ENCODE measurements around the gene METTL25. TPM values are rescaled to one million over a fixed set of nuclear protein-coding genes. Genes with fewer than 3 reads are reported as not detected.

Gene METTL25
- total RNA-seq, 1 donor from 2014 or later, result 14.3 TPM

DNA sequence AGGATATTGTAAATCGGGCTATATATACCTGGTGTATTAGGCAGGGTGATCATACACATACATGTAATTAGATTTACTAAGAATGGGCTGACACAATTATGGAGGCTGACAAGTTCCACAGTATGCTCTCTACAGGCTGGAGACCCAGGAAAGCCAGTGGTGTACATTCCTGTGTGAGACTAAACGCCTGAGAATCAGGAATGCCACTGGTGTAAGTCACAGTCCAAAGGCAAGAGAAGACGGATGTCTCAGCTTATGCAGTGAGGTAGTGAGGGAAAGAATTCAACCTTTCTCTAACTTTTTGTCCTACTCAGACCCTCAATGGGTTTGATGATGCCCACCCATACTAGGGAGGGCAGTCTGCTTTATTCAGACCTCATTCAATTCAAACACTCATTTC is 57.1 kb downstream of the METTL25 start:
- H3K4me1 Mint-ChIP-seq (ENCODE audit: unreplicated experiment), result no peaks in the 10 kb centered on the region
- no peak for DNase-seq (ENCODE audit: extremely low spot score, unreplicated experiment)
- H3K27ac Mint-ChIP-seq, result no peak overlapping the region
- TF ChIP-seq, protein P1, sequence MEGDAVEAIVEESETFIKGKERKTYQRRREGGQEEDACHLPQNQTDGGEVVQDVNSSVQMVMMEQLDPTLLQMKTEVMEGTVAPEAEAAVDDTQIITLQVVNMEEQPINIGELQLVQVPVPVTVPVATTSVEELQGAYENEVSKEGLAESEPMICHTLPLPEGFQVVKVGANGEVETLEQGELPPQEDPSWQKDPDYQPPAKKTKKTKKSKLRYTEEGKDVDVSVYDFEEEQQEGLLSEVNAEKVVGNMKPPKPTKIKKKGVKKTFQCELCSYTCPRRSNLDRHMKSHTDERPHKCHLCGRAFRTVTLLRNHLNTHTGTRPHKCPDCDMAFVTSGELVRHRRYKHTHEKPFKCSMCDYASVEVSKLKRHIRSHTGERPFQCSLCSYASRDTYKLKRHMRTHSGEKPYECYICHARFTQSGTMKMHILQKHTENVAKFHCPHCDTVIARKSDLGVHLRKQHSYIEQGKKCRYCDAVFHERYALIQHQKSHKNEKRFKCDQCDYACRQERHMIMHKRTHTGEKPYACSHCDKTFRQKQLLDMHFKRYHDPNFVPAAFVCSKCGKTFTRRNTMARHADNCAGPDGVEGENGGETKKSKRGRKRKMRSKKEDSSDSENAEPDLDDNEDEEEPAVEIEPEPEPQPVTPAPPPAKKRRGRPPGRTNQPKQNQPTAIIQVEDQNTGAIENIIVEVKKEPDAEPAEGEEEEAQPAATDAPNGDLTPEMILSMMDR (conservative IDR thresholded peaks at IDR 0.05), result no peak
- H3K27me3 Mint-ChIP-seq, result no peaks in the 10 kb centered on the region
- peaks cover 7% of the 10 kb centered on the region for H3K9me3 Mint-ChIP-seq
- H3K36me3 Mint-ChIP-seq, result no peaks in the 10 kb centered on the region
- H3K4me3 Mint-ChIP-seq, result no peak overlapping the region

GRCh38 chr12:82425241-82425640 is 66.9 kb downstream of the METTL25 start:
- Mint-ChIP-seq H3K9me3 (peaks cover 4% of the 10 kb centered on the region), H3K27me3 (no peaks in the 10 kb centered on the region), H3K36me3 (no peaks in the 10 kb centered on the region), H3K4me3 (no peak overlapping the region), H3K4me1 (ENCODE audit: unreplicated experiment) (peaks cover 5% of the 10 kb centered on the region), H3K27ac (no peak overlapping the region)
- TF ChIP-seq, protein P1 (conservative IDR thresholded peaks at IDR 0.05), result no peak
- no peak for DNase-seq (ENCODE audit: extremely low spot score, unreplicated experiment)

DNA sequence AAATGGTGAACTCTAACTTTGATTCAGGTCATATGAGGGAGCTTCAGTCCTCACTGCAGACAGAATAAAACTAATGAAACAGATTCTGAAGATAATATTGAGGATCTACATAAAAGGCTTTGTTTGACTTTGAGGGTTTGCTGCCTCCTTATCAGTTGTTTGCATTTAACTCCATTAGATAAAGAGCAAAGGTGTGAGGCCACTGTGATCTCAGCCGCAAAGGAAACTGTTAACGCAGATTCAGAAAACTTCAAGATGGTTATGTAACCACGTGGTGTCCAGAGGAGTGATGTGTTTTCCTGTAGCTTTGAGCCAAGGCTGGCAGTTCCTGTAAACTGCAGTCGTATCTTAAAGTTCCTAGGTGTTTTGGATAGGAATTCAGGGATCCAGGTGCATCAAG is 67.8 kb downstream of the METTL25 start:
- TF ChIP-seq, protein P1 (conservative IDR thresholded peaks at IDR 0.05), result no peak
- no peak for DNase-seq (ENCODE audit: extremely low spot score, unreplicated experiment)
- Mint-ChIP-seq H3K9me3 (no peaks in the 10 kb centered on the region), H3K27me3 (no peaks in the 10 kb centered on the region), H3K4me1 (ENCODE audit: unreplicated experiment) (peaks cover 5% of the 10 kb centered on the region), H3K36me3 (no peaks in the 10 kb centered on the region), H3K4me3 (no peak overlapping the region), H3K27ac (no peak overlapping the region)

DNA sequence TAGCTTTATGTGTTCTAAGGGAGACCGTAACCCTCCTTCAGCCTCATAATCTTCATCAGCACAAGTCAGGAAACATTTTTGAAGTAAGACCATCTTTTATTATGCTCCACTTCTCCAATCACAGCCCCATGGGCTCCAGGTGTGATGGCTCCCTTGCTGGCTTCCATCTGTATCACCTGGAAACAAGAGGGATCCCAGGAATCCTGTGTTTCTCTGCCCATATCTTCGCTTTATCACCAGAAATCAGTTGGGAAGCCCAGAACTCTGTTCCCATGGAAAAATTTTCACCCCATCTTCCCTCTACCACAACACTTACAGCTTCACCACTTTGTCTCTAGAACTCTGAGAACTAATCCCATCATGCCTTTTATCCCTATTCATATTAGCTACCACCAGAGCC is 68.3 kb downstream of the METTL25 start:
- TF ChIP-seq, protein P1 (conservative IDR thresholded peaks at IDR 0.05), result no peak
- DNase-seq (ENCODE audit: extremely low spot score, unreplicated experiment), result no peak
- H3K9me3 Mint-ChIP-seq, result no peaks in the 10 kb centered on the region
- no peaks in the 10 kb centered on the region for H3K27me3 Mint-ChIP-seq
- peaks cover 5% of the 10 kb centered on the region for H3K4me1 Mint-ChIP-seq (ENCODE audit: unreplicated experiment)
- no peak overlapping the region for H3K27ac Mint-ChIP-seq
- H3K36me3 Mint-ChIP-seq, result no peaks in the 10 kb centered on the region
- no peak overlapping the region for H3K4me3 Mint-ChIP-seq

DNA sequence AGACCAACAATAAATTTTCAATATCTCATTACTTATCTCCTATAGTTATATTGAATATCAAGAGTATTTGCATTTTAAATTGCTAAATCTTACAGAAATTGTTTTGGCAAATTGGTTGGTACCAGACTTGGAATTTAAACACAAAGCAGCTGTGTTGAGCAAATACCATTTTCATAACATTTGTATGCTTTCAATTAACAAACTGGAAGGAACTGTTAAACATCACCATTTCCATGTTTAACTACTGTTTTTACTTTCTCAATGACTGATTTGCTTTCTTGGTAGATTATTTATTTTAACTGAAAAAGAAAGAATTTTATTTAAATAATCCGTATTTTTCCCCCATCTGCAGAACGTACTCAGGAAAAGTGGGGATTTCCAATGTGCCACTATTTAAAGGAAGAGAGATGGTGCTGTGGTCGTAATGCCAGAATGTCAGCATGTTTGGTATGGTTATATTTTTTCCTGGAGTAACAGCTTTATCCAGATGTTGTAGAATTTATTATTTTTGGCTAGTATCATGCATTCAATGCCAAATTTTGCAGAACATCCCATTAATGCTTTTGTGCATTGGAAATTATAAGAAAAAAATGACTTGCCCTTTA is 72.3 kb downstream of the METTL25 start:
- no peaks in the 10 kb centered on the region for H3K27me3 Mint-ChIP-seq
- H3K4me3 Mint-ChIP-seq, result no peak overlapping the region
- H3K36me3 Mint-ChIP-seq, result no peaks in the 10 kb centered on the region
- TF ChIP-seq, protein P1 (conservative IDR thresholded peaks at IDR 0.05), result no peak
- DNase-seq (ENCODE audit: extremely low spot score, unreplicated experiment), result no peak
- no peak overlapping the region for H3K27ac Mint-ChIP-seq
- peaks cover 3% of the 10 kb centered on the region for H3K4me1 Mint-ChIP-seq (ENCODE audit: unreplicated experiment)
- H3K9me3 Mint-ChIP-seq, result no peaks in the 10 kb centered on the region

Measured in type B pancreatic cell (in vitro differentiated cells).